ENCODE data around the gene TNFRSF4.
"Not testable (repeated sequence)": the region's sequence is repeated elsewhere in the genome, so short reads cannot be mapped to it uniquely, and the experiment has no call there.

The TNFRSF4 gene

DNA sequence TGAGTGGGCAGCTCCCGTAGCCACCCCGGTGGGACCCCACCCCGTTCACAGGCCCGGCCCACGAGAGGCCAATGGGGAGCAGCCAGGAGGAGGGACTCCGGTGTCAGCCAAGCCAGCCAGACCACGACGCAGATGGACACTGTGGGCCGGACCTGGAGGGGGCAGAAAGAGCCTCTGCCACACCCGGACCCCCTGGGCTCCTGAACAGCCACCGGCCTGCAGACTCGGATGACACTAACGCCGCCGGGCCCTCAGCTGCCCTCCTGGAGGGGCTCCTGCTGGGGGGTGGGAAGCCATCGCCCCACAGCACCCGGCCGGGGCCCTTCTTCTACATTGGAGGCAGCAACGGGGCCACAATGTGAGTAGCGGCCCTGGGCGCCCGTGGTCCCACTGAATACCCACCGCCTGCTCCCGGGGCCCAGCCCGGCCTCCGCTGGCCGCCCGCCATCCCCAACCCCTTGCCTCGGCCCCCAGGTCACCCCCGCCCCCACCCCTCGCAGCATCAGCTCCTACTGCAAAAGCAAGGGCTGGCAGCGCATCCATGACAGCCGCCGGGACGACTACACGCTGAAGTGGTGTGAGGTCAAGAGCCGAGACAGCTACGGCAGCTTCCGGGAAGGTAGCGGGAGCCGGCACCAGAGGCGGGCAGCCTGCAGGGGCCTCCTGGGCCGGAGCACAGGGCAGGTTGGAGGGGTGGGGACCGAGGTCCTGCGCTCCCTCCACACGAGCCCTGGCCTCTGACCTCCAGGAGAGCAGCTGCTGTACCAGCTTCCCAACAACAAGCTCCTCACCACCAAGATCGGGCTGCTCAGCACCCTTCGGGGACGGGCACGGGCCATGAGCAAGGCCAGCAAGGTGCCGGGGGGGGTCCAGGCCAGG is 33.7 kb downstream of the TNFRSF4 start:
- DNase-seq: no peak

- no peak for DNase-seq
Observed at GRCh38 chr1:1179346-1179982, 34.5 kb downstream of the TNFRSF4 start.

DNA sequence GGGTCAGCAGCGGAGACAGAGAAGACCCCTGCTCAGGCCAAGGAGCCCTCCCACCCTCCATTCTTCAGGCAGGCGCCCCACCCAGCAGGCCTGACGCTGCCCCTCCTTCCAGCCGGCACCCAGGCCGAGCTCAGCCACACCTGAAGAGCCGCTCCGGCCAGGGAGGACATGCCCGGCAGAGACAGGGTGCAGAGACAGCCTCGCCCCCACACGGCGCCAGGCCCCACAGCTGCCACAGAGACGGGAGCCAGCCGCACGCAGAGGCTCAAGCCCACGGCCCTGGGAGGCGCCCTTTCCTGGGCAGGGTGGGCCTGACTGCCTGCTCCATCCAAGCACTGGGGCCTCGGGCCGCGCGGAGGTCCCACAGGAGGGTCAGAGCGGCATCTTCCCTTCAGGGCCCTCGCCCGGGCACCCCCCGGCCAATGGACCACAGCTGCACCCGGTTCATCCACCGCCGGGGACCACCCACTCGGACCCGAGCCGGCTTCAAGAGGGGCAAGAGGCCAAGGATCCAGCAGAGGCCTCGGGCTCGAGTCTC is 35.1 kb downstream of the TNFRSF4 start:
- no peak for DNase-seq

- no peak for DNase-seq
Observed at GRCh38 chr1:1177452-1178206, 36.3 kb downstream of the TNFRSF4 start.

DNA sequence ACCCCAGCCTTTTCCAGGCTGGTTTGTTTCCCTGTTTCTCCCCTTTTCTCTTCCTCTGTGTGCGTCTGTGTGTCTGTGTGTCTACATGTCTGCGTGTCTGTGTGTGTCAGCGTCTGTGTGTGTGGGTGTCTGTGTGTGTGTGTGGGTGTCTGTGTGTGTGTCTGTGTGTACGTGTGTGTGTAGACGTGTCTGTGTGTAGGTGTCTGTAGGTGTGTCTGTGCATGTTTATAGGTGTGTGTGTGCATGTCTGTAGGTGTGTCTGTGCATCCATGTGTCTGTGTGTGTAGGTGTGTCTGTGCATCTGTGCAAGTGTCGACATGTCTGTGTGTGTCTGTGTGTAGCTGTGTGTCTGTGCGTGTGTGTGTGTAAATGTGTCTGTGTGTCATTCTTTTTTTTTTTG is 37.0 kb downstream of the TNFRSF4 start:
- no peak for DNase-seq

- not testable (repeated sequence) for DNase-seq
Observed at GRCh38 chr1:1176063-1176761, 37.7 kb downstream of the TNFRSF4 start.

- no peak for DNase-seq
Observed at GRCh38 chr1:1175221-1176062, 38.5 kb downstream of the TNFRSF4 start.

GRCh38 chr1:1173793-1174415 is 40.0 kb downstream of the TNFRSF4 start, which contains the start of gene TTLL10:
Gene TTLL10, plus strand, starts transcription at chr1:1173880. Its CDS starts 5,336 bp downstream, at chr1:1179216.
- no peak for DNase-seq

GRCh38 chr1:1173061-1173792 is 40.7 kb downstream of the TNFRSF4 start:
- no peak for DNase-seq

DNA sequence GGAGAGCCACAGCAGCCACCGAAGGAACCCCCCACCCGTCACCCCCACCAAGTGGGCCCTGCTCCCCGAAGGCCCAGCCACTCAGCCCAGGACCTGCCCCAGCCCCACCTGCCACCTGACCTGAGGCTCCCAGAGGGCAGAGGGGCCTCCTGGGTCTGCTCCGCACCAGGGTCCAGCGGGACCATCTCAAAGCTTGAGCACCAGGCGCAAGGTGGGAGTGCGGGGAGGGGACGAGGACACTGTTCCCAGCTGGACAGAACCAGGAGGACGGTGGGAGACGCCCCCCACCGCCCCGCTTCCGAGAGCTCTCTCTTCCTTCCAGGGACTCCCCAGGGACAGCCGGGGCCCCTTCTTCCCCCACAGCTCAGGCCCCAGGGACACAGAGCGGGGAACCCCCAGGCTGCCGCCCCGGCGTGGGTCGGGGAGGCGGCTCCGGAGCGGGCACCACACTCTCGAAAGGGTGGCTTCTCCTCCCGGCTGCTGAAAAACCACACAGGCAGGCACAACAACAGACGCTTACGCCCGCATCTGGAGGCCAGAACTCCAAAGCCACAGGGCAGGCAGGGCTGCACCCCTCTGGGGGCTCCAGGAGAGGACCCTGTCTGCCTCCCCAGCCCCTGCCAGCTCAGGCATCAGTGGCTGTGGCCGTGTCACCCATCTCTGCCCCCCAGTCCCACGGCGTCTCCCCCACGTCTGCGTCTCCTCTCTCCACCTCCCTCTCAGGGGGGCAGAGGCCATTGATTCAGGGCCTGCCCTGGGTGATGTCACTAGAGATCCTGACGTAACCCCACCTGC is 42.2 kb downstream of the TNFRSF4 start:
- DNase-seq: no peak

DNA sequence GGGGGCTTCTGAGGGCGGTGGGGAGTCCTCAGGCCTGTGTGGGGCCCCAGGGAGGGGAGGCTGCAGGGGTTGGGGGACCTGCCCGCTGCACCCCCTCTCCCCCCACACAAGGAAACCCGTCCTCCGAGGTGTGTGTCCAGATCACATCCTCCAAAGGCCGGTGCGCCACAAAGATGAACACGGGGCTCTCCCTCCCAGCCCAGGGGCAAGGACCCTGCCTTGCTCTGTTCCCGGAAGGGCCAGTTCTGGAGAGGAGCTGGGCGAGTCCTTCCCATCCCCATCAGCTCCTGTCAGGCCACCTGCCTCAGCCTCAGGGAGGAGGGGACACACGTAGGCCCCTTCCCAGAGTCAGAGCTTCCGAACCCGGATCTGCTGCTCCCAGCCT is 42.8 kb downstream of the TNFRSF4 start:
- no peak for DNase-seq

GRCh38 chr1:1170215-1171091 is 43.5 kb downstream of the TNFRSF4 start:
- no peak for DNase-seq

GRCh38 chr1:1169429-1170214 is 44.3 kb downstream of the TNFRSF4 start:
- no peak for DNase-seq

DNA sequence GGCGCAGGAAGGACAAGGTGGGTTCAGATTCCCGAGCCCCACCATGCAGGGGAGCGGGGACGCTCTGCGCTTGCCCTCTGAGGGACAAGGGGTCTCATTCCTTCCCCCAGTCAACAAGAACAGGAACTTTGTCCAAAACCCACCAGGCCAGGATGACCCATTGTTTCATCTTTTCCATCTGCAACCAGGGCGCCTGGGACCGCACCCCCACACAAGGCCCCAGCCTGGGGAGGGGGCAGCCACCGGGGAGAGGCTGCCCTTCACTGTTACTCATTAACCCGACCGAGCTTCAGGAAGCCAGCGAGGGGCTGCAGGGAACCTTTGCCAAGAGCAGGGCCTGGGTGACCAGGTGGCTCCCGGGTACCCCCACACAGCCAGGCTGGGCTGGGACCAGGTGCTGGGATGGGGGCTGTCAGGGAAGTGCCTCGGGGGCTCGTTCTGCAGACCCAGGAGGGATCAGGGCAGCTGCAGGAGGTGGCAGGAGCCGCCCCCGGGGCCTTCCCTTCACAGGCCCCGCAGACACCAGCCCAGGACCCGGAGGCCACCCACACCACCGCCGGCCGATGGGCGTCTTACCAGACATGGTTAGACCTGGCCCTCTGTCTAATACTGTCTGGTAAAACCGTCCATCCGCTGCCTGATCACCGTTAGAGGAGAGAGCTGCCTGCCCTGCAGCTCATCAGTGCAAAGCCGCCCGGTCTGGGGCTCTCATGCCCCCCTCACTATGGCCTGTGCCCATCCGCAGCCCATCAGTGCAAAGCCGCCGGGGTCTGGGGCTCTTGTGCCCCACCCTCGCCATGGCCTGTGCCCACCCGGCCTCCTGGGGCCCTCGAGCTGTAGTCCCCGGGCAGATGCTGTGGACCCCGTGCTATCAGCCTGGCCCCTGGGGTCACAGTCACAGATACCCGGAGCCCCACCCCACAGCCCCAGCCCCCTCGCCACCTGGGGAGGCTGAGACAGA is 45.2 kb downstream of the TNFRSF4 start:
- no peak for DNase-seq

DNA sequence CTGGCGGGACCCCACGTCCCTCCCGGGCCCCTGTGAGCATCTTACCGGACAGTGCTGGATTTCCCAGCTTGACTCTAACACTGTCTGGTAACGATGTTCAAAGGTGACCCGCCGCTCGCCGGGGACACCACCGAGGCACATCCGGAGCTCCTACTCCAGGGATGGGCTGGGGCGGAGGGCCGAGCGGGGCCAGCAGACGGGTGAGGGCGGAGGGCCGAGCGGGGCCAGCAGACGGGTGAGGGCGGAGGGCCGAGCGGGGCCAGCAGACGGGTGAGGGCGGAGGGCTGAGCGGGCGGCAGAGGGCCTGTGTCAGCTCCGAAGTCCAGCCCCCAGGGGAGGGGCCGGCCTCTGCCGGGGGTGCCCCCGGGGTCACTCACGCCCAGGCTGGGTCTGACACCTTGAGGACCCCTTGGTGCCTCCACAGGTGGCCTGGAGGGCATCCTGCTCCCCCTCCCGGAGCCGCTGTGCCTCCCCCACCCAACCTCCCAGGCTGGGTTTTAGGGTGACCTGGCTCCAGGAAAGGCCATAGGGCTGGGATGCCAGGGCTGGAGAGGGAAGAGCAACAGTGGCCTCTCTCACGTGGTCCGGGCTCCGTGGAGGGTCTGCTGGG is 46.0 kb downstream of the TNFRSF4 start:
- no peak for DNase-seq

GRCh38 chr1:1167398-1167821 is 46.5 kb downstream of the TNFRSF4 start:
- no peak for DNase-seq

All from fibroblast of skin of right biceps (primary cell).